GM12865 (cell line): ENCODE results near the gene IP6K3.

ENCODE experiments used
- DNase-seq: peaks from one replicate; pipeline ENCODE4 v3.0.0; 2010; ENCODE audit warnings: low read depth
- H3K4me3 ChIP-seq: 2 replicates; pipeline ENCODE4 v1.5.1; 2011; ENCODE audit warnings: mild to moderate bottlenecking, low read depth, low read length, control low read depth
- CTCF ChIP-seq: IDR thresholded peaks from 2 replicates; pipeline ENCODE4 v1.5.1; 2011; ENCODE audit warnings: low read length, control low read depth, low read depth, inconsistent platforms; ENCODE audit not compliant: insufficient read depth; ENCODE audit errors: missing control alignments

The IP6K3 gene

DNA sequence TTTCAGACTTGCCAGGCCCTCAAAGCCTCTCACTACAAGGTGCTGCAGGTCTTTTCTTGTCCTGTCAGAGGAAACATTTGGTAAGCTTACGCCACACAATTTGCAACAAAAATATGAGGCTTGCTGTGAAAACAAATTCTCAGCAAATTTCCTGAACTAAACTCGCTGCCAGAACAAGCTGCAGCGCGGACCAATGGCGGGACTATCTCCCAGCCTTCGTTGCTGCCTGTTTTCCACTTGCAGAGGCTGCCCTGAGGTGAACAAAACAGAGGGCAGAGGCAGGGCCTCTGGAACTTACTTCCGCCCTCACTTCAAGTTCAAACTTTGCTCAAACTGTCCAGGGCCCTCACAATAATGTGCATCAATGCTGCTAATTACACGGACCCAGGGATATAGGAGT is 47.6 kb downstream of the IP6K3 start:
- no peak for DNase-seq
- H3K4me3 ChIP-seq, result no peak overlapping the region
- no peak for TF ChIP-seq CTCF

DNA sequence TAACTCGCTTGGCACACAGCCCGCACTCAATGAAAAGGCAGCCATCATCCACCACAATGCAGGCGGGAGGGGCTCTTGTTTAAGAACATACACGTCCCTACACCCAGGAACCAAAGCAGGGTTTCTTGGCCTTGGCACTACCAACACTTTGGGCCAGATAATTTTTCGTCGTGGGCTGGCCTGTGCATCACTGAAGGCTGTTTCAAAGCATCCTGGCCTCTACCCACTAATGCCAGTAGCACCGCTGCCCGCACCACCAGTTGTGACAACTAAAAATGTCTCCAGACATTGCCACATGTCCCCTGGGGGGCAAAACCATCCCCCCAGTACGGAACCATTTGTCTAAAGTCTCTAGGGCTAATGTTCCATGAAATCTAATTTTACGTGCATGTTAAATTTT is 48.2 kb downstream of the IP6K3 start:
- TF ChIP-seq CTCF, result no peak
- no peak for DNase-seq
- H3K4me3 ChIP-seq, result no peak overlapping the region

GRCh38 chr6:33697845-33698244 is 48.9 kb downstream of the IP6K3 start:
- DNase-seq, result no peak
- TF ChIP-seq CTCF, result no peak
- H3K4me3 ChIP-seq, result no peak overlapping the region

DNA sequence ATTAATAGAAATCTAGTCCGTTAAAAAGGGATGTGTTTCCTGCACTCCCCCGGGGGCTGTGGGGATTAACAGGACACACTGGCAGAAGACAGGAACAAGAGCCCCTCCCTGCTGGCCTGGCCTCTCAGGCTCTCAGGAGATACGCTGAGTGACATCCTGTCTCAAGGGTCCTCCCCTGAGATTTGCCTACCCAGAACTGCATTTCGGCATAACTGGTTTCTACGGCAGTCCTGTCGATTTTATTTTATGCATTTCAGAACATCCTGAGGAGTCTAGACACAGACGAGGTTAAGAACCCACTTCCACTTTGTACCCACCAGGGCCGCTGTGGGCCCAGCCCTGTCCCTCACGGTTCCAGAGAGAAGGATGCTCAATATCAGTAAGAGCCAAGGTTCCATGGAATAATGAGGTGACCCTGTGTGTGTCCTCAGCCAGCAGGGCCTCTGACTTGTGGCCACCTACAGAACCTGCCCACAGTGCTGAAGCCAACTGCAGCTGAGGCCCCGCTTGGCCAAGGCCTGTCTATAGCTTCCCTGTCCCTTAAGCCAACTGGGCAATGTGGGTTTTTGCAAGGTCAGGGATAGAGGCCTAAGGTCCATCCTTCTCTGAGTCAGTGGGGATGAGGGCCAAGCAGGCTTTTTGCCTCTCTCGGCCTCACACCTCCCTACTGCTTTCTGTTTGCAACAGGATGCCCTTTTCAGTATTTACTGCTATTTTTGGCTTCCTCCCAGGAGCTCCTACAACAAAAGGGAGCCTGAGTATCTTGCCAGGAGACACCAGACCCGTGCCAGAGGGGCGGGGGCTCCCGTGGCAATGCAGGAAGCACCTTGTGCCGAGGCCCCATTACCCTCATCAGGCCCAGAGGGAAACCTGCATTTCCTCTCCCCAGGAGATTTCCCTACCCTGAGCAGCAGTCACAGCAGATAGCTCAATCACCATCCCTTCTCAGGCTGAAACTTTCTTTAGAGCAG is 49.9 kb downstream of the IP6K3 start:
- H3K4me3 ChIP-seq, result no peak overlapping the region
- TF ChIP-seq CTCF, result no peak
- DNase-seq, result peak; percentile 74

GRCh38 chr6:33696076-33696475 is 50.6 kb downstream of the IP6K3 start:
- no peak overlapping the region for H3K4me3 ChIP-seq
- no peak for TF ChIP-seq CTCF
- no peak for DNase-seq

- no peak overlapping the region for H3K4me3 ChIP-seq
- TF ChIP-seq CTCF, result no peak
- no peak for DNase-seq
Measured at GRCh38 chr6:33695451-33695887, 51.2 kb downstream of the IP6K3 start.
